Effector CD4-positive, alpha-beta T cell (primary cell): ENCODE measurements around the gene RHBG. TPM values are rescaled to one million over a fixed set of nuclear protein-coding genes. Genes with fewer than 3 reads are reported as not detected.
"Not testable (repeated sequence)": the region's sequence is repeated elsewhere in the genome, so short reads cannot be mapped to it uniquely, and the experiment has no call there.

Experiments
- DNase-seq: peaks from one replicate; pipeline ENCODE4 v3.0.0-alpha.2; 2020
- total RNA-seq: gene quantifications from one replicate; lab custom pipeline; 2026; lab: John Stamatoyannopoulos, UW

Gene RHBG, protein sequence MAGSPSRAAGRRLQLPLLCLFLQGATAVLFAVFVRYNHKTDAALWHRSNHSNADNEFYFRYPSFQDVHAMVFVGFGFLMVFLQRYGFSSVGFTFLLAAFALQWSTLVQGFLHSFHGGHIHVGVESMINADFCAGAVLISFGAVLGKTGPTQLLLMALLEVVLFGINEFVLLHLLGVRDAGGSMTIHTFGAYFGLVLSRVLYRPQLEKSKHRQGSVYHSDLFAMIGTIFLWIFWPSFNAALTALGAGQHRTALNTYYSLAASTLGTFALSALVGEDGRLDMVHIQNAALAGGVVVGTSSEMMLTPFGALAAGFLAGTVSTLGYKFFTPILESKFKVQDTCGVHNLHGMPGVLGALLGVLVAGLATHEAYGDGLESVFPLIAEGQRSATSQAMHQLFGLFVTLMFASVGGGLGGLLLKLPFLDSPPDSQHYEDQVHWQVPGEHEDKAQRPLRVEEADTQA
- total RNA-seq: not detected

DNA sequence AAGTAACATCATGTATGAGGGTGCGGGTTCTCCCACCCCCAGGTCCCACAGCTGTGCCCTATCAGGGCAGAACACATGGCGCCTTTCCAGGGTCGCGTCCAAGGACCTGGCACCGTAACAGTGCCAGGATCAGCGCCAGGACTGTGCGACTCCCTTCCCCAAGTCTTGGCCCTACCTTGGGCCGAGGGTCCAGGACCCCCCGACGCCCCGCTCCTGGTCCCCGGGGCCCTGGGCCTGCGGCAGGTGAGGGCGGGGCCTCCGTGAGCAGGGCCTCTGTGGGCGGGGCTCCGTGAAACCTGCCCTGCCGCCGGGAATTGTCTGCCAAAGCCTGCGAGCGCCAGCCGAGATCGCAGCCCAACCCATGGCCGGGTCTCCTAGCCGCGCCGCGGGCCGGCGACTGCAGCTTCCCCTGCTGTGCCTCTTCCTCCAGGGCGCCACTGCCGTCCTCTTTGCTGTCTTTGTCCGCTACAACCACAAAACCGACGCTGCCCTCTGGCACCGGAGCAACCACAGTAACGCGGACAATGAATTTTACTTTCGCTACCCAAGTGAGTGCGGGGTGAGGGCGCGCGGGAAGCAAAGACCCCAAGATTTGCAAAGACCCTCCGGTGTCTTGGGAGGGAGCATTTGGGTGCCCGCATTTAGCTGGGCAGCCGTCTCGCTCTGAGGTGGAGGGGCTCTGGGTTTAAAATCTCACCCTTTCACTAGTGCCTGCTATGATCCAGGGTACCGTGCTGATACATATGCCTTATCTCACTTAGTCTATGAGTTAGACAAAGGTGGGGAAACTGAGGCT lies at the start of gene RHBG:
RHBG (plus strand) TSS at position 323 of the 796 bp plus-strand sequence; CDS start at position 362, 39 bp downstream.
- DNase-seq: no peak

DNA sequence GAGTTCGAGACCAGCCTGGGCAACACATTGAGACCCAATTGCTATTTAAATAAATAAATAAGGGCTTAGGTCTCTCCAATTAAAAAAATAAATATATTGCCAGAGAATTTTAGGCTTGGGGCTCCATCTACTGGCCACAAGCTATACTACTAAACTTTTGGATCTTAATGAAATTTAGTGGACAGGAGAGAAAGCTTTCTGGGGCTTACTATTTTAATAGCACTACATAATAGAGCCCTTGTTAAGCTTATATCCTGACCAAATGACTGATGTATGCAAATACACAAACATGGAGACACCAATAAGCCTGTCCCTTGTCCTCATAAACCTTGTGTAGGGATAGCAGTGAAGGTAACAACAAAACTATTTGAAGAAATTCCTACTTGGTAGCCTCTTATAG lies 49.3 kb upstream of the RHBG start:
- no peak for DNase-seq

DNA sequence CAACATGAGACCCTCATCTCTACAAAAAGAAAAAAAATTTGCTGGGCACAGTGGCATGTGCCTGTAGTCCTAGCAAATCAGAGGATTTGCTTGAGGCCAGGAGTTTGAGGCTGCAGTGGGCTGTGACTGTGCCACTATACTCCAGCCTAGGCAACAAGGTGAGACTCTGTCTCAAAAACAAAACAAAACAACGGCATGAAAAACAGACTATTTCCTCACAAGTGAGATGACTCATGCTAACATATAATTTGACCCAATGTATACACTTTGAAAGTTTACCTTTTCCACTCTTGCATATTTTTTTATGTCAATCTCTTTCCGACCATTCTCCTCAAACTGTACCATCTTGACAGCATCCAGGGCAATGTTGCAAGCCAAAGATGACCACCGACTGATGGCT lies 48.5 kb upstream of the RHBG start:
- no peak for DNase-seq

DNA sequence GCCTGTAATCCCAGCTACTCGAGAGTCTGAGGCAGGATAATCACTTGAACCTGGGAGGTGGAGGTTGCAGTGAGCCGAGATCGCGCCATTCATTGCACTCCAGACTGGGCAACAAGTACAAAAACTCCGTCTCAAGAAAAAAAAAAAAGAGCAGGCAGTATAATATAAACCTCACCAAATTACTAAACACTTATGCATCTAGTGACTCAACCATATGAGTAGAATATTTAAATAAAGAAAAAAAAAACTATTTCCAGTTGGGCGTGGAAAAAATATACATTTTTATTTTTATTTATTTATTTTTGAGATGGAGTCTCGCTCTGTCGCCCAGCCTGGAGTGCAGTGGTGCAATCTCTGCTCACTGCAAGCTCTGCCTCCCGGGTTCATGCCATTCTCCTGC lies 45.8 kb upstream of the RHBG start:
- not testable (repeated sequence) for DNase-seq

DNA sequence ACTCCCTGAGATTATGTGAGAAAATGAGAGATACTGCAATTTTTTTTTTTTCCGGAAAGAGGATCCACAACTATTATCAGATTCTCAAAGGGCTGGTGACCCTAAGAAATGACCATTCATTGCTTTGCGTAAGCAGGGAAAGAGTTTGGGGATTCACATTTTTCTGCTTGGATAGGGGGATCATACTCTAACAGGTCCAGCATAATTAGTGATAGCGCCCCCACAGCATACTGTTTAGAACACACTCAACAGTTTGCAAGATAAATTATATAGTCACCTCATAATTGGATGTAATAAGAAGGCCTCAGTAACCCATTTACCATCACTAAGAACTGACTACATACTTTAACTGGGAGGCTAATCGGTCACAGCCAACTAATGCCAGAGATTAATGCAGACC lies 32.8 kb upstream of the RHBG start:
- no peak for DNase-seq

DNA sequence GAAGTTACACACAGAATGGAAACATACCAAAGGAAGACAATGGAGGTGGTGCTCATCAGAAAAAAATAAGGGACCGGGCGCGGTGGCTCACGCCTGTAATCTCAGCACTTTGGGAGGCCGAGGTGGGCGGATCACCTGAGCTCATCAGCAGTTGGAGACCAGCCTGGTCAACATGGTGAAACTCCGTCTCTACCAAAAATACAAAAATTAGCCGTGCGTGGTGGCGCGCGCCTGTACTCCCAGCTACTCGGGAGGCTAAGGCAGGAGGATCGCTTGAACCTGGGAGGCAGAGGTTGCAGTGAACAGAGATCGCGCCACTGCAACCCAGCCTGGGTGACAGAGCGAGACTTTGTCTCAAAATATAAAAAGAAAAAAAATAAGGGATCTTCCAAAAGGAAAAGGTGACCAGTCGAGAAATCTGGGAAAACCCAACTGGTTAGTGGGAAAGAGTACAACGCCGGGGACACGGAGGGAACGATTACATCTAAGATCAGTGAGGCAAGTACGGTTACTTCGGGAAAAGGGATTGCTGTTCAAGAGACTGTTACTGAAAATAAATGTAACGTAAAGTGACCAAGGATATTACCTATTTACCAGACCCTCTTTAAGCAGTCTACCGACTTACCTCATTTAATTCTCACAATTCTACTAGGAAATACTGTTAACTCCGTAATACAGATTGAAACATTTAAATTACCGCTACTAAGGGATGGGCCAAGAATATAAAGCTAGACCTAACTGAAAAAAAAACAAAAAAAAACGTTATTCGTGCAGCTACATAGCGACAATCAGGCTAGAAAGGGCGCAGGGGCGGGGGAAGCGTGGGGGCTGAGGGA lies 31.7 kb upstream of the RHBG start:
- no peak for DNase-seq

DNA sequence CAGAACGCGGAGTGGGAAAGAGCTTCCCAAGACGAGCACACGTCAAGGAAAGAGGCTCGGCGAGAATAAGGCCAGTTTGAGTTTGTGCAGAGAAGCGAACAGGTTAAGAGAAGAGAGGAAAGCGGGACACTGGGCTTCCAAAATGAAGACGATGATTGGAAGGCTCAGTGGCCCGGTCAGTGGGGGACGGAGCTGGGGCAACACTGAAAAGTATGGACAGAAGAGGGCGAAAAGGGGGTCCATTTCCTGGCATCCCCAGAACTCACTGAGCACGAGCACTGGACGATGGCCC lies 31.2 kb upstream of the RHBG start:
- no peak for DNase-seq

DNA sequence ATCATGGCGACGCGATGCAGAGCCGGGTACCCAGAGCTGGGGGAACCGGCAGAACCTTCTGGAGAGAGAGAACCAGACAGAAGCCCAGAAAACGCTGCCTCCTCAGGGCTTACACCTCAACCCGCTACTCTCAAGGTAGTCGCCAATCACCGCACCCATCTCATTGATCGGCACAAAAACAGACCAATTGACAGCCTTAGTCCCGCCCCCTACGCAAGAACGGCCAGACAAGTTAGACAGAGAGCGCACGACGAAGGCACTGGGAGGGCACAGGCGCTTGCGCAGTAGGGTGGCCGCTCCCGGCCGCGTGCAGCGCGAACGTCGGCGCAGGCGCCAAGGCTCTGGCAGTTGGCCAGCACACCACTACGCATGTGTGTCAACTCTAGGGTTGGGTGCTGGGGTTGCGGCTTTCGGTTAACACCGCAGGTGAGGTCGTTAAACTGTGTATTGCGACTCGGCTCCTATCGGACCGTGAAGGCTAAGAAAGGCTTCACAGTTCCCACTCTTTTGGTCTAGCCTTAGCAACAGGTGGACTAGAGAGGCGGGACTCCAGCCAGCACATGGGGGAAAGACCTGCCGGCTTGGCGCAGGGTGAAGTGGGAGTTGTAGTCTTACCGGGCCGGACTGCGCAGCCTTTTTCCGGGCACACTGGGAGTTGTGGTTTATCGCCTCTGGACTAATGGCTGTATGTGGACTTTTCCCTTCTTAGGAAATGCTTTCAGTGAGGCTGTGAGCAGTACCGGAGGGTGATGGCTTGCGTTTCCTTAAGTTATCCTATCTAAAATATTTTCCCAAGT lies 30.6 kb upstream of the RHBG start, which contains the start of the genes CCT3 and TSACC:
CCT3 (minus strand) TSS at position 113 of the 797 bp plus-strand sequence; CDS start at position 5, 108 bp downstream.
TSACC (plus strand) TSS at position 347 of the 797 bp plus-strand sequence. CDS start 1,232 bp downstream, outside the sequence.
- DNase-seq: peak; percentile 99

DNA sequence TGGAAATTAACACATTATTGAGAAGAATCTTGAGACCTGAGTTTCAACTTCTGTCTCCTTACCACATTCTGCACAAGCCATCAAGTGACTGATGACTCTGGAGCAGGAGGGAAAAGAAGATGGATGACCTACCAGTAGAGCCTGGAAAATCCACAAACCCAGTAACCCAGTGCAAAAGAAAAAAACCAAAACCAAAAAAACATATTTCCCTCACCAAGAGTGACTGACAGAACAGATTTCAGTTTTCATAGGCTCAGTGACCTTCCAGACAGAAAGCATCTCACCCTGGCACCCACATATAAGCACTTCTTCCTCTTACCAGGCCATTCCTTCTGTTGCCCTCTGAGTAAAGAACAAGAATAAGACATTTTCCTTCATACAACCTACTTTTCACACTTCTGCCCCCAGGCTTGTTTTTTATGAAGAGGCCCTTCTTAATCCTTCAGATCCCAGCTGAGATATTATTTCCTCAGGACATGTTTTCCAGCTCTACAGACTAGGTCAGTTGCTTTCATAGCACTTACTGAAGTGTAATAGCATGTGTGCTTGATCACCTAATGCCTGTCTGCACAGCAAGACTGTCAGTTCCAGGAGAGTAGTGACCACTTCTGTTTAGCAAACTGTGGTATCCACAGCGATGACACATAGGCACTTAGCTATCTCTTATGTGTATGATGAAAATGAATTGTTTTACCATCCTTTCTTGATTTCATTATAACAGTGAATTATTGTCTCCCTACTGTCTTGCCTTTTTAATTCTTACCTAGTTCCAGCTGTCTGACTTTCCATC lies 26.6 kb upstream of the RHBG start:
- DNase-seq: no peak

DNA sequence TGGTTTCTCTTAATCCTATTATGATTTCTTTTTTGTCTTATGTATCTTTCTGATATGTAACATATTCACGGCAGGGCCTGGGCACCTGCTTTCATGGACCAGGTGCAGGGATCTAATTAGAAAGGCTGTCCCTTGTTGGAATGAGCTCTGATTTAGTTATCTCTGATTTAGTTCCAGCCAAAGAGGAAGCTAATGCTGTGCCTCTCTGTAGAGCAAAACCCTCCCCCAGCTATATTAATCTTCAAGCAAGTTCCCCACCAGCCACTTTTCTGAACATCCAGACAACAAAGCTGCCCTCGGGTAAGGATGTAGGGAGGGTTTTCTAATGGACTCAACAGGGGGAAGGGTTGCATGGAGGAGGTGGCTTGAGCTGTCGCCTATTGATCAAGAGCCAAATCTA lies 24.6 kb upstream of the RHBG start:
- no peak for DNase-seq

DNA sequence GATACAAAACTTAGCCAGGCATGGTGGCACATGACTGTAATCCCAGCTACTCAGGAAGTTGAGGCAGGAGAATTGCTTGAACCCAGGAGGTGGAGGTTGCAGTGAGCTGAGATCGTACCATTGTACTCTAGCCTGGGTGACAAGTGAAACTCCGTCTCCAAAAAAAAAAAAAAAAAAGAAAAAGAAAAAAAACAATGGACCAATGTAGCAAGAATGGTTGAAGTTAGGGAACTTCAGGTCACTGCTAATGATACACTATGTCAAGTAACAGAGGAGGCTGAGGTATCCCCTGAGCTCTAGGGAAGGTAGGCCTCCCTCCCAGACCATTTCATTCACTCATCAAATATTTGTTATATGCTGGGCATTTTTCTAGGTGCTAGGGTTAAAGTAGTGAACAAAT lies 23.0 kb upstream of the RHBG start:
- DNase-seq: not testable (repeated sequence)

DNA sequence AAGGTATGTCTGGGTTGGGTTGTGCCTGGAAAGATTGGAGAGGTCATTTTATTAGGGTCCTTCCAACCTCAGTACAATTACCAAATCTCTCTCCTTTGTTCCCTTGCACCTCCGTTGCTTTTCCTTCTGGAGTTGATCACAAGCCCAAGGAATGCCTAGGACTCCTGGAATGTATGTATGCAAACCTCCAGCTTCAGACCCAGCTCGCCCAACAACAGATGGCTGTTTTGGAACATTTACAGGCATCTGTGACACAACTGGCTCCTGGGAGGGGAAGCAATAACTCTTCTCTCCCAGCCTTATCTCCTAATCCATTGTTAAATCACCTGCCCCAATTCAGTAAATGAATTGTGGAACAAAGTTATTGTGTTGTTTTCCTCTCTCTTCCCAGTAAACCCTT lies 22.4 kb upstream of the RHBG start:
- DNase-seq: no peak

DNA sequence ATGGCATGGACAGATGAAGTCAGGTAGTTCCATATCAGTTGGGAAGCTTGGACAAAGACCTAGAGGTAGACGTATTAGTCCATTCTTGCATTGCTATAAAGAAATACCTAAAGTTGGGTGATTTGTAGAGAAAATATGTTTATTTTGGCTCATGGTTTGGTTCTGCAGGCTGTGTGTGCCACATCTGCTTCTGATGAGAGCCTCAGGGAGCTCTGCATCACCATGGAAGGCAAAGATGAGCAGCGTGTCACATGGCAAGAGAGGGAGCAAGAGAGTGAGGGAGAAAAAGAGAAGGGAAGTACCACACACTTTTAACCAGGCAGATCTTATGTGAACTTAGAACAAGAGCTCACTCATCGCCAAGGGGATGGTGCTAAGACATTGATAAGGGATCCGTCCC lies 21.7 kb upstream of the RHBG start:
- DNase-seq: no peak

DNA sequence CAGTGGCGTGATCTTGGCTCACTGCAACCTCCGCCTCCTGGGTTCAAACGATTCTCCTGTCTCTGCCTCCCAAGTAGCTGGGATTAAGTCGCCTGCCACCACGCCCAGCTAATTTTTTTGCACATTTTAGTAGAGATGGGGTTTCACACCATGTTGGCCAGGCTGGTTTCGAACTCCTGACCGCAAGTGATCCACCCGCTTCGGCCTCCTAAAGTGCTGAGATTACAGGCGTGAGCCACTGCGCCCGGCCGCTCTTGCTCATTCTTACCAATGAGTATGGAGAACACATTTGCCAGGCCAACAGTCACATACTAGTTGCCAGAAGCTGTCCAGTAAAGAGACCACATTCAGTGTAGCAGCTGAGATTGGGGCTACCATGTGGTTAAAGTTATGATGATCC lies 16.5 kb upstream of the RHBG start:
- not testable (repeated sequence) for DNase-seq

DNA sequence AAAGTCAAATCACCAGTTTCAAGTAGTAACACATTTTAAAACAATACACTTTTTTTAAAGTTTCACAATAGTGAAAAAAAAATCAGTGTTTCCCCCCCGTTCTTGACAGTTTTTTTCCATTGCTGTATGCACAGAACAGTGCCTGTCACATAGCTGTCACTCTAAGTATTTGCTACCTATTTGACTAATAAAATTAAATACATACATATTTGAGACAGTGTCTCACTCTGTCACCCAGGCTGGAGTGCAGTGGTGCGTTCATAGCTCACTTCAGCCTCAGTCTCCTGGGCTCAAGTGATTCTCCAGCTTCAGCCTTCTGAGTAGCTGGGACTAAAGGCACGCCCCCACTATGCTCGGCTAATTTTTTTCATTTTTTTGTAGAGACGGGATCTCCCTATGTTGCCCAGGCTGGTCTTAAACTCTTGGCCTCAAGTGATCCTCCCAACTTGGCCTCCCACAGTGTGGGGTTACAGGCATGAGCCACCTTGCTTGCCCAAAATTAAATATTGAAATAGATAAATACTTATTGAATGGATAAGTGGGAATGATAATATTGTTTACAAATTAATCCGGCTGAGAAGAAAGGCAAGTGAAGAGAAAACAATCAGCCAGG lies 12.6 kb upstream of the RHBG start:
- no peak for DNase-seq

DNA sequence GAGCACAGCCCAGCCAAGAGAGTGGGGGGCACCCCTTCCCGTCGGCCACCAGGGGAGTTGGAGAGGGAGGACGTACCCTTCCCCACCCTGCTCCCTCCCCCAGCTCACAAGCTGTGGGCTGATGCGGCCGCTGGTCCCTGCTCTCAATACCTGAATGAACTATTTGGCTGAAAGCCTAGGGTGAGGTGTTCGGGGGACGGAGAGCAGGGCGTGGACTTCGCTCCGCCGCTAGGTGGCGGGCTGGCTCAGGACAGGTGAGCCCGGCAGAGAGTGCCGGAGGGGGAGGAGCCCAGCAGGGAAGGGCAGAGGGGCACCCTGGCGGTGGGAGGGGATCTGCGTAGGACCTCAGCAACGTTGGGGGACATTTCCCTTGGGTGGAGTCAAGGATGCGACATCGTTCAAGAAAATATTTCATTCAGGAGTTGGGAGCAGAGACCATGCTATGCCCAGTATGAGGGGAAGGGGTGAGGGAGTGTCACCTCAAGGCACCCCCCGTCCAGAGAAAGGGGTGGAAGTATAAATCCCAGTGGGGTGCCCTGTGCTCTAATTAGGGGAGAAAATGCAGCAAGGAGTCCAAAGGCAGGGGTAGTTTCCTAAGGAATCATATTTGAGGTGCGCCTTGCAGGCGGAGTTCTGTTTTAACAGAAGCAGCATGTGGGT lies 12.0 kb upstream of the RHBG start:
- peak; percentile 42 for DNase-seq

DNA sequence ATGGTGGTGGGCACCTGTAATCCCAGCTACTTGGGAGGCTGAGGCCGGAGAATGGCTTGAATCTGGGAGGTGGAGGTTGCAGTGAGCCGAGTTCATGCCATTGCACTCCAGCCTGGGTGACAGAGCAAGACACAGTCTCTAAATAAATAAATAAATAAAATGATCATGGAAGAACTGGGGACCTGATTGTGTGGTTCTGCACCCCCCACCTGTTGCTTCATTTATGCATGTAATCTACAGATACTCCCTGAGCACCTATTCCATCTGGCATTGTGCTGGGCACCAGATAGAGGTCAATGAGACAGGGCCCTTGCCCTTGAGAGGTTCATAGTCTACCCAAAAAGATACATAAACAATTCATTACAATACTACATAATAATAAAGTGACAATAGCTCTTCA lies 11.0 kb upstream of the RHBG start:
- DNase-seq: no peak

DNA sequence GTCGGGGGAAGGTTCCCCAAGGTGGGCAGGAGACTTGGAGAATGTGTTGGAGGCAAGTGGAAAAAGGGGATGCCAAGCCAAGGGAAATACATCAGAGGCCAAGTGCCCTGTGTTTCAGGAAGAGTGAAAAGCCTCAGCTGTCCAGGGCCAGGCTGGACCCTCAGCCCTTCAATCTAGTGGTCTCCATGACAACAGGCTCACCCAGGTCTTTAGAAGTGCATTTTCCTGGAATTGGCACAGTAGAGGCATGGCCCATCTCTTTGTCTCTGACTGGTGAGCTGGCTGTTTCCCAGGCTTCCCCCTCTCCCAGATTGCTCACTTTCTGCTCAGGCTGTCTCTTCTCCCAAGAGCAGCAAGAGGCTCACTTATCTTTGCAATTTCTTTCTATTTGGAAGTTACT lies 10.4 kb upstream of the RHBG start:
- no peak for DNase-seq

DNA sequence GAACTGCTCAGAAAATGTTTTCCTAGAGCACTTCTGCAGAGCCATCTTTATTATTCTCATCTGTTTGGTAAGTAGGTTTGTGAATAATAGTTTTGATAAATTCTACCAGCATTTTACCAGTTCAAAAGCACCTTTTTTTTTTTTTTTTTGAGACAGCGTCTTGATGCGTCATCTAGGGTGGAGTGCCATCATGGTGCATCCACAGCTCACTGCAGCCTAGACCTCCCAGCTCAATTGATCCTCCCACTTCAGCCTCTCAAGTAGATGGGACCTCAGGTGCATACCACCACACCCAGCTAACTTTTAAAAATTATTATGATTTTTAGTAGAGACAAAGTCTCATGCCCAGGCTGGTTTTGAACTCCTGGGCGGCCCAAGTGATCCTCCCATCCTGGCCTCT lies 9.8 kb upstream of the RHBG start:
- no peak for DNase-seq

DNA sequence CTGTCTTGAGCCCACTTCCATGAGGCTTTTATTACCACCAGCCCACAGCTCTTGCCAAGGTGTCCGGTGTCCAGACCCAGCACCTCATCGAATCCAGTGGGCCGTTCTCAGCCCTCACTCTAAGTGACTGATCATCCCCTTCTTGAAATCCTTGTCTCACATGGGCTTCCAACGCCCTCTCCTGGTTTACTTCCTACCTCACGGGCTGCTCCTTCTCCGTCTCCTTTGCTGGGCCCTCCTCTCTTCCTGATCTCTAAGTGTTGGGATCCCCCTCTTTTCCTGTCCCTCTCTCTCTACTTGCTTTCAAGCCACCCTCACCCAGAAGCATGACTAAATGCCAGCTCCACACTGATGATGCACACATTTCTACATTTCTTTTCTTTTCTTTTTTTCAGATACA lies 9.0 kb upstream of the RHBG start:
- no peak for DNase-seq
